ENCODE data around the gene CNIH3.

Gene CNIH3

DNA sequence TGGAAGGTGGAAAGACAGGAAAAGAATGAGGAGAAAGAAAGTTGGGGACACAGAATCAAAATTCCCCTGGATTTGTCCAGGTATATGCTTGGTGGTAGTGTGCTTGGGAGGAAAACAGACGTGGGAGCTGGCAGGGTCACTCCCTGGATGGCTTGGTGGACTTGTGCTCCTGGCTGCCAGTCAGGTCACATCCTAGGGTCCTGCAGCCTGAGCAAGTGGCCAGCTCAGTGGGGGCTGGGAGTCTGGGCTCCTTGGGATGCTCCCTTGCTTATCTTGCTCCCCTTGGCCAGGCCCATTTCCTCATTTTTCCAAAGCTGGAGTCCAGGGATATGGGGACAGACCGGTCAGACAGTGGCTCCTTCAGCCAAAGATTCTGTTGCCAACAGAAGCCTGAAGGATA is 144.0 kb downstream of the CNIH3 start (continued):
- TF ChIP-seq, protein P1, sequence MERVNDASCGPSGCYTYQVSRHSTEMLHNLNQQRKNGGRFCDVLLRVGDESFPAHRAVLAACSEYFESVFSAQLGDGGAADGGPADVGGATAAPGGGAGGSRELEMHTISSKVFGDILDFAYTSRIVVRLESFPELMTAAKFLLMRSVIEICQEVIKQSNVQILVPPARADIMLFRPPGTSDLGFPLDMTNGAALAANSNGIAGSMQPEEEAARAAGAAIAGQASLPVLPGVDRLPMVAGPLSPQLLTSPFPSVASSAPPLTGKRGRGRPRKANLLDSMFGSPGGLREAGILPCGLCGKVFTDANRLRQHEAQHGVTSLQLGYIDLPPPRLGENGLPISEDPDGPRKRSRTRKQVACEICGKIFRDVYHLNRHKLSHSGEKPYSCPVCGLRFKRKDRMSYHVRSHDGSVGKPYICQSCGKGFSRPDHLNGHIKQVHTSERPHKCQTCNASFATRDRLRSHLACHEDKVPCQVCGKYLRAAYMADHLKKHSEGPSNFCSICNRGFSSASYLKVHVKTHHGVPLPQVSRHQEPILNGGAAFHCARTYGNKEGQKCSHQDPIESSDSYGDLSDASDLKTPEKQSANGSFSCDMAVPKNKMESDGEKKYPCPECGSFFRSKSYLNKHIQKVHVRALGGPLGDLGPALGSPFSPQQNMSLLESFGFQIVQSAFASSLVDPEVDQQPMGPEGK (CRISPR knock-in tag; IDR thresholded peaks at IDR 0.05; ENCODE audit: borderline replicate concordance): no peak
- no peak for TF ChIP-seq ZC3H10 (CRISPR knock-in tag; IDR thresholded peaks at IDR 0.05)
- TF ChIP-seq ZFP3 (CRISPR knock-in tag; IDR thresholded peaks at IDR 0.05): no peak
- TF ChIP-seq ZNF565 (CRISPR knock-in tag; conservative IDR thresholded peaks at IDR 0.05; ENCODE audit: low read depth): no peak
- TF ChIP-seq, protein P2, sequence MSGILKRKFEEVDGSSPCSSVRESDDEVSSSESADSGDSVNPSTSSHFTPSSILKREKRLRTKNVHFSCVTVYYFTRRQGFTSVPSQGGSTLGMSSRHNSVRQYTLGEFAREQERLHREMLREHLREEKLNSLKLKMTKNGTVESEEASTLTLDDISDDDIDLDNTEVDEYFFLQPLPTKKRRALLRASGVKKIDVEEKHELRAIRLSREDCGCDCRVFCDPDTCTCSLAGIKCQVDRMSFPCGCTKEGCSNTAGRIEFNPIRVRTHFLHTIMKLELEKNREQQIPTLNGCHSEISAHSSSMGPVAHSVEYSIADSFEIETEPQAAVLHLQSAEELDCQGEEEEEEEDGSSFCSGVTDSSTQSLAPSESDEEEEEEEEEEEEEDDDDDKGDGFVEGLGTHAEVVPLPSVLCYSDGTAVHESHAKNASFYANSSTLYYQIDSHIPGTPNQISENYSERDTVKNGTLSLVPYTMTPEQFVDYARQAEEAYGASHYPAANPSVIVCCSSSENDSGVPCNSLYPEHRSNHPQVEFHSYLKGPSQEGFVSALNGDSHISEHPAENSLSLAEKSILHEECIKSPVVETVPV (CRISPR knock-in tag; IDR thresholded peaks at IDR 0.05): no peak
- no peak for TF ChIP-seq CSDC2 (CRISPR knock-in tag; IDR thresholded peaks at IDR 0.05)

DNA sequence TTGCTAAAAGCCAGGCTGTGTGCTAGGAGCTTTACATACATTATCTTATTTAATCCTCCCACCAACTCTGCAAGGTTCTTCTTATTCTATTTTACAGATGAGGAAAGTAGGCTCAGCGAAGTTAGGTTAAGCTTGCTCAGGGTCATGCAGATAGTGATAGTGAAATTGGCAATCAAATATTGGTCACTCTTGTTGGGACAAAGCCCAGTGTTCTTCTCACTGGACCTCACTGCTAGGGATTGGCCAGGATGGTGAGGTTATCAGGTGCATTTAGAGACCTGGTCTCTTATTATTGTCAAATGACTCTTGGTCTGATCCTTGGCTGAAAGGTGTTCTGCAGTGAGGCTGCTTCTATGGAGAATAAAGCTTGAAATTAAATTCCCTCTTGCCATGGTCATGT is 145.1 kb downstream of the CNIH3 start:
- no peak for TF ChIP-seq CSDC2 (CRISPR knock-in tag; IDR thresholded peaks at IDR 0.05)
- TF ChIP-seq GLIS3 (CRISPR knock-in tag; IDR thresholded peaks at IDR 0.05): no peak
- TF ChIP-seq, protein P2 (CRISPR knock-in tag; IDR thresholded peaks at IDR 0.05): no peak
- no peak for TF ChIP-seq ZFP3 (CRISPR knock-in tag; IDR thresholded peaks at IDR 0.05)
- TF ChIP-seq BACH2 (CRISPR knock-in tag; IDR thresholded peaks at IDR 0.05; ENCODE audit: borderline replicate concordance): no peak
- TF ChIP-seq, protein P3, sequence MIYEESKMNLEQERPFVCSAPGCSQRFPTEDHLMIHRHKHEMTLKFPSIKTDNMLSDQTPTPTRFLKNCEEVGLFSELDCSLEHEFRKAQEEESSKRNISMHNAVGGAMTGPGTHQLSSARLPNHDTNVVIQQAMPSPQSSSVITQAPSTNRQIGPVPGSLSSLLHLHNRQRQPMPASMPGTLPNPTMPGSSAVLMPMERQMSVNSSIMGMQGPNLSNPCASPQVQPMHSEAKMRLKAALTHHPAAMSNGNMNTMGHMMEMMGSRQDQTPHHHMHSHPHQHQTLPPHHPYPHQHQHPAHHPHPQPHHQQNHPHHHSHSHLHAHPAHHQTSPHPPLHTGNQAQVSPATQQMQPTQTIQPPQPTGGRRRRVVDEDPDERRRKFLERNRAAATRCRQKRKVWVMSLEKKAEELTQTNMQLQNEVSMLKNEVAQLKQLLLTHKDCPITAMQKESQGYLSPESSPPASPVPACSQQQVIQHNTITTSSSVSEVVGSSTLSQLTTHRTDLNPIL (CRISPR knock-in tag; IDR thresholded peaks at IDR 0.05; ENCODE audit: low read depth): no peak
- TF ChIP-seq ESRRG (CRISPR knock-in tag; IDR thresholded peaks at IDR 0.05): no peak
- no peak for TF ChIP-seq ZC3H10 (CRISPR knock-in tag; IDR thresholded peaks at IDR 0.05)
- TF ChIP-seq SNAI2 (CRISPR knock-in tag; IDR thresholded peaks at IDR 0.05): no peak

DNA sequence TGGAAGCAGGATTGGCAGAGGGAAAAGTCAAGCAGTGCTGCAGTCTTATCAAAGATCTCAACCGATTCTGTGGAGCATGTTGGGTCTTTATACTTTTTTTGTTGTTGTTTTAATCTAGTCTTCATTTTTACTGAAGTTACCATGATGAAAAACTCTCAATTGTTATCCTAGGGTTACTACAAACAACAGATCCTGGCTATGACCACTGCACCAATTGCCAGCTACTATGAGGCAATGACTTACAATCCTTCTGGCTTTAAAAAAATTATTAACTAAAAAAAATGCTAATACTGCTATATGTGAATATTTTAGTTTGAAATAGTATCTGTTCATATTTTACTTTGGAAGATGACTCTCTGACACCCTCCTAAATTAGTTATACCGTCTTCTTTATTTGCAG is 145.9 kb downstream of the CNIH3 start:
- no peak for TF ChIP-seq SNAI2 (CRISPR knock-in tag; IDR thresholded peaks at IDR 0.05)
- TF ChIP-seq ISL1 (CRISPR knock-in tag; IDR thresholded peaks at IDR 0.05): no peak
- TF ChIP-seq ZFP3 (CRISPR knock-in tag; IDR thresholded peaks at IDR 0.05): no peak
- TF ChIP-seq BACH2 (CRISPR knock-in tag; IDR thresholded peaks at IDR 0.05; ENCODE audit: borderline replicate concordance): no peak
- TF ChIP-seq GLIS3 (CRISPR knock-in tag; IDR thresholded peaks at IDR 0.05): no peak
- TF ChIP-seq, protein P4, sequence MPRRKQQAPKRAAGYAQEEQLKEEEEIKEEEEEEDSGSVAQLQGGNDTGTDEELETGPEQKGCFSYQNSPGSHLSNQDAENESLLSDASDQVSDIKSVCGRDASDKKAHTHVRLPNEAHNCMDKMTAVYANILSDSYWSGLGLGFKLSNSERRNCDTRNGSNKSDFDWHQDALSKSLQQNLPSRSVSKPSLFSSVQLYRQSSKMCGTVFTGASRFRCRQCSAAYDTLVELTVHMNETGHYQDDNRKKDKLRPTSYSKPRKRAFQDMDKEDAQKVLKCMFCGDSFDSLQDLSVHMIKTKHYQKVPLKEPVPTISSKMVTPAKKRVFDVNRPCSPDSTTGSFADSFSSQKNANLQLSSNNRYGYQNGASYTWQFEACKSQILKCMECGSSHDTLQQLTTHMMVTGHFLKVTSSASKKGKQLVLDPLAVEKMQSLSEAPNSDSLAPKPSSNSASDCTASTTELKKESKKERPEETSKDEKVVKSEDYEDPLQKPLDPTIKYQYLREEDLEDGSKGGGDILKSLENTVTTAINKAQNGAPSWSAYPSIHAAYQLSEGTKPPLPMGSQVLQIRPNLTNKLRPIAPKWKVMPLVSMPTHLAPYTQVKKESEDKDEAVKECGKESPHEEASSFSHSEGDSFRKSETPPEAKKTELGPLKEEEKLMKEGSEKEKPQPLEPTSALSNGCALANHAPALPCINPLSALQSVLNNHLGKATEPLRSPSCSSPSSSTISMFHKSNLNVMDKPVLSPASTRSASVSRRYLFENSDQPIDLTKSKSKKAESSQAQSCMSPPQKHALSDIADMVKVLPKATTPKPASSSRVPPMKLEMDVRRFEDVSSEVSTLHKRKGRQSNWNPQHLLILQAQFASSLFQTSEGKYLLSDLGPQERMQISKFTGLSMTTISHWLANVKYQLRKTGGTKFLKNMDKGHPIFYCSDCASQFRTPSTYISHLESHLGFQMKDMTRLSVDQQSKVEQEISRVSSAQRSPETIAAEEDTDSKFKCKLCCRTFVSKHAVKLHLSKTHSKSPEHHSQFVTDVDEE (CRISPR knock-in tag; IDR thresholded peaks at IDR 0.05): no peak
- TF ChIP-seq ZC3H10 (CRISPR knock-in tag; IDR thresholded peaks at IDR 0.05): no peak
- no peak for ATAC-seq

More for the DNA sequence above, 145.1 kb downstream of the CNIH3 start:
- ATAC-seq: no peak

DNA sequence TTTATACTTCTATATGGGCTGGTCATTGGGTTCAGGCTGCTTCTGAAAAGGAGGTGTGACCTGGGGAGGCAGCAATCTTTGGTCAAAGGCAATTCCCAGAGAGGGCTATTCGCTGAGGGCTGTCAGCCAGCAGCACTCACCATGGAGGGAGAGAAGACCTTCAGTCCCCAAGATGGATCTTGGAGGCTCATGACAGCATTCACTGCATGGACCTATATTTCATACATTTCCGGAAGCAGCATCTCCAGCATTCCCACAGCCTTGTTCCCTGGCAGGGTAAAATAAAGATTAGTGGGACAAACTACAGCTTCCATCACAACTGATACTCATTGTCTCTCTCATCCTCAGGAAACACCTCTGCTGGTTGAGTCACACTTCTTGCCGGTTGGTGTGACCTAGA is 146.6 kb downstream of the CNIH3 start:
- no peak for ATAC-seq
- TF ChIP-seq BACH2 (CRISPR knock-in tag; IDR thresholded peaks at IDR 0.05; ENCODE audit: borderline replicate concordance) (no peak), GLIS3 (CRISPR knock-in tag; IDR thresholded peaks at IDR 0.05) (no peak), ZFP30 (CRISPR knock-in tag; IDR thresholded peaks at IDR 0.05) (no peak), ZFP3 (CRISPR knock-in tag; IDR thresholded peaks at IDR 0.05) (no peak), ZNF70 (CRISPR knock-in tag; IDR thresholded peaks at IDR 0.05) (no peak), RARB (CRISPR knock-in tag; IDR thresholded peaks at IDR 0.05) (no peak)
- TF ChIP-seq, protein P5, sequence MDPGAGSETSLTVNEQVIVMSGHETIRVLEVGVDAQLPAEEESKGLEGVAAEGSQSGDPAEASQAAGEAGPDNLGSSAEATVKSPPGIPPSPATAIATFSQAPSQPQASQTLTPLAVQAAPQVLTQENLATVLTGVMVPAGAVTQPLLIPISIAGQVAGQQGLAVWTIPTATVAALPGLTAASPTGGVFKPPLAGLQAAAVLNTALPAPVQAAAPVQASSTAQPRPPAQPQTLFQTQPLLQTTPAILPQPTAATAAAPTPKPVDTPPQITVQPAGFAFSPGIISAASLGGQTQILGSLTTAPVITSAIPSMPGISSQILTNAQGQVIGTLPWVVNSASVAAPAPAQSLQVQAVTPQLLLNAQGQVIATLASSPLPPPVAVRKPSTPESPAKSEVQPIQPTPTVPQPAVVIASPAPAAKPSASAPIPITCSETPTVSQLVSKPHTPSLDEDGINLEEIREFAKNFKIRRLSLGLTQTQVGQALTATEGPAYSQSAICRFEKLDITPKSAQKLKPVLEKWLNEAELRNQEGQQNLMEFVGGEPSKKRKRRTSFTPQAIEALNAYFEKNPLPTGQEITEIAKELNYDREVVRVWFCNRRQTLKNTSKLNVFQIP (CRISPR knock-in tag; IDR thresholded peaks at IDR 0.05; ENCODE audit: borderline replicate concordance, low read depth): no peak
- TF ChIP-seq, protein P2 (CRISPR knock-in tag; IDR thresholded peaks at IDR 0.05): no peak

Measured in SK-N-SH treated with all-trans-retinoic acid at 6 μM for 48 hours (cell line).